Endothelial cell of umbilical vein (primary cell): ENCODE data around the gene NOXRED1. TPM values are rescaled to one million over a fixed set of nuclear protein-coding genes. Genes with fewer than 3 reads are reported as not detected.

Source experiments
- BruUV-seq: library from RNA; stranded (reverse); fragments of 400-500 nt; replicated peaks from 2 replicates; lab custom pipeline; 2021; lab: Mats Ljungman, UMichigan
- CTCF ChIA-PET: fragments of 300-600, 350-600 bp; sonication (Branson Sonifier 250); formaldehyde crosslinking; loops from one replicate; lab custom pipeline; 2021; ENCODE audit warnings: antibody characterized with exemption, inconsistent platforms; lab: Charles Lee
- POLR2A ChIA-PET: fragments of 300-600, 350-600 bp; sonication (Branson Sonifier 250); formaldehyde crosslinking; loops from one replicate; lab custom pipeline; 2021; ENCODE audit warnings: antibody characterized with exemption, inconsistent platforms; lab: Charles Lee
- DNase-seq: peaks from one replicate; pipeline ENCODE4 v3.0.0-alpha.2; 2011; ENCODE audit warnings: low read depth, low spot score
- FAIRE-seq: peaks from 2 replicates; lab custom pipeline; 2011; peaks lifted over from hg19 to GRCh38; lab: Jason Lieb, UNC
- H2AFZ ChIP-seq: 2 replicates; pipeline ENCODE4 v1.6.0; 2012; ENCODE audit warnings: low read depth, low read length, control low read depth, inconsistent platforms
- H3K27ac ChIP-seq: 2 replicates; pipeline ENCODE4 v1.5.1; 2011; ENCODE audit warnings: low read depth, mild to moderate bottlenecking, control low read depth, low read length, moderate library complexity; ENCODE audit not compliant: insufficient read depth
- H3K27me3 ChIP-seq, 2 experiments: 2 replicates each; pipeline versions ENCODE4 v1.6.0 to v1.6.1; 2011; ENCODE audit warnings: low read length in 2 of 2, mixed read lengths in 1 of 2; ENCODE audit not compliant: control insufficient read depth in 2 of 2, insufficient read depth in 2 of 2
- H3K36me3 ChIP-seq, 2 experiments: 2 replicates in 1 of 2; 3 replicates in 1 of 2; pipeline ENCODE4 v1.5.1; 2011; ENCODE audit warnings: low read length in 2 of 2, mild to moderate bottlenecking in 1 of 2, moderate library complexity in 1 of 2; ENCODE audit not compliant: control insufficient read depth in 2 of 2, insufficient read depth in 2 of 2; ENCODE audit errors: extremely low read depth in 1 of 2
- H3K4me1 ChIP-seq: 3 replicates; pipeline ENCODE4 v1.5.1; 2011; ENCODE audit warnings: mild to moderate bottlenecking, low read length; ENCODE audit not compliant: control insufficient read depth, insufficient read depth; ENCODE audit errors: extremely low read depth
- H3K4me2 ChIP-seq: 2 replicates; pipeline ENCODE4 v1.6.1; 2011; ENCODE audit warnings: low read length, control low read depth, mixed read lengths; ENCODE audit not compliant: insufficient read depth
- H3K4me3 ChIP-seq, 3 experiments: fragments of 200-600 bp in 1 of 3; sonication (generic), shearing (Covaris generic) in 1 of 3; replicated peaks in 1 of 3; 2 replicates each; pipeline ENCODE4 v1.5.1; 2011 to 2016; ENCODE audit warnings: control low read depth in 3 of 3, low read length in 3 of 3, mild to moderate bottlenecking in 2 of 3, inconsistent platforms in 1 of 3, low read depth in 1 of 3, moderate library complexity in 1 of 3; ENCODE audit not compliant: insufficient read depth in 1 of 3
- H3K79me2 ChIP-seq: 2 replicates; pipeline ENCODE4 v1.6.0; 2012; ENCODE audit warnings: low read length, inconsistent platforms; ENCODE audit not compliant: control insufficient read depth, insufficient read depth
- H3K9ac ChIP-seq: replicated peaks from 2 replicates; pipeline ENCODE3; 2011; ENCODE audit warnings: low read length, control low read depth; ENCODE audit not compliant: insufficient read depth; ENCODE audit errors: extremely low read depth
- H3K9me1 ChIP-seq: replicated peaks from 3 replicates; pipeline ENCODE4 v1.6.0; 2011; ENCODE audit warnings: mild to moderate bottlenecking, low read length; ENCODE audit not compliant: control insufficient read depth, insufficient read depth; ENCODE audit errors: extremely low read depth
- H3K9me3 ChIP-seq: replicated peaks from 2 replicates; pipeline ENCODE4 v1.5.1; 2012; ENCODE audit warnings: low read length, inconsistent platforms; ENCODE audit not compliant: control insufficient read depth, insufficient read depth
- H4K20me1 ChIP-seq: replicated peaks from 2 replicates; pipeline ENCODE3; 2011; ENCODE audit warnings: mild to moderate bottlenecking, low read length; ENCODE audit not compliant: control insufficient read depth, insufficient read depth; ENCODE audit errors: extremely low read depth
- CTCF ChIP-seq, 2 donors: IDR thresholded peaks; 1 replicate in 1 of 2; 2 replicates in 1 of 2; pipeline ENCODE4 v1.5.1; 2011; ENCODE audit warnings: low read length in 2 of 2, mild to moderate bottlenecking in 2 of 2, moderate library complexity in 2 of 2, control low read depth in 1 of 2, inconsistent platforms in 1 of 2, low read depth in 1 of 2; ENCODE audit not compliant: insufficient read depth in 1 of 2; ENCODE audit errors: extremely low read depth in 1 of 2
- EZH2 ChIP-seq: IDR thresholded peaks from 2 replicates; pipeline ENCODE4 v1.6.1; 2012; ENCODE audit warnings: borderline replicate concordance, low read depth, mild to moderate bottlenecking, moderate library complexity, low read length, inconsistent platforms; ENCODE audit not compliant: severe bottlenecking
- FOS ChIP-seq: IDR thresholded peaks from 2 replicates; pipeline ENCODE4 v1.6.1; 2011; ENCODE audit warnings: mild to moderate bottlenecking, low read length, moderate library complexity, borderline replicate concordance; ENCODE audit not compliant: insufficient read depth
- GATA2 ChIP-seq: IDR thresholded peaks from 2 replicates; pipeline ENCODE4 v1.7.0; 2011; ENCODE audit warnings: low read depth, mild to moderate bottlenecking, moderate library complexity, mixed read lengths, low read length; ENCODE audit not compliant: insufficient read length, insufficient read depth
- JUN ChIP-seq: IDR thresholded peaks from 2 replicates; pipeline ENCODE4 v1.6.1; 2011; ENCODE audit warnings: borderline replicate concordance, low read depth; ENCODE audit not compliant: insufficient read length, insufficient read depth
- MAX ChIP-seq: IDR thresholded peaks from 2 replicates; pipeline ENCODE4 v1.6.1; 2011; ENCODE audit not compliant: insufficient read depth, insufficient read length
- MYC ChIP-seq: IDR thresholded peaks from one replicate; pipeline ENCODE4 v1.6.1; 2011; ENCODE audit warnings: mild to moderate bottlenecking, low read depth, low read length
- POLR2A ChIP-seq: IDR thresholded peaks from 2 replicates; pipeline ENCODE4 v1.6.1; 2012; ENCODE audit warnings: low read depth, mild to moderate bottlenecking, control low read depth, low read length
- POLR2AphosphoS5 ChIP-seq: IDR thresholded peaks from 2 replicates; pipeline ENCODE4 v1.6.1; 2012; ENCODE audit warnings: low read depth, mild to moderate bottlenecking, control low read depth, low read length, moderate library complexity; ENCODE audit not compliant: insufficient read depth
- dilution Hi-C: fragments of 300-500 bp; cut with MboI; formaldehyde crosslinking; loops from one replicate; pipeline ENCODE4 v1.15.0; 2019; ENCODE audit warnings: low sequenced_read_pairs; ENCODE audit not compliant: extremely low pct_ligation_motif_present
- intact Hi-C: fragments of 100-400 bp; cut with micrococcal nuclease; formaldehyde crosslinking; loops from one replicate; pipeline ENCODE4 v1.10.0; 2022
- polyA plus RNA-seq, 4 experiments: library from polyadenylated mRNA; depleted of rRNA in 3 of 4; stranded (reverse) in 3 of 4; unstranded in 1 of 4; fragments of >200 nt; gene quantifications; 2 replicates each; pipeline versions ENCODE4 v1.2.1 to v1.2.3, GENCODE V29; 2011 to 2012; ENCODE audit warnings: missing spikeins in 1 of 4
- total RNA-seq: library from RNA; stranded (reverse); gene quantifications from 2 replicates; pipeline ENCODE4 v1.2.3, GENCODE V29; 2021

Gene NOXRED1
- total and polyA plus RNA-seq, 2 donors (not counting 3 experiments of a cell fraction or from before 2014, with no cell fraction given) = 0.15 to 0.33 TPM

- FAIRE-seq (no peak), DNase-seq (no peak)
- H3K79me2 ChIP-seq = no peaks in the 10 kb centered on the region
- no peak overlapping the region for H3K4me2 ChIP-seq
- no peaks in the 10 kb centered on the region for H3K36me3 ChIP-seq
- BruUV-seq = no TSS peak
- no peaks in the 10 kb centered on the region for H3K9me3 ChIP-seq
- dilution Hi-C loops = no loop called here
- H3K27me3 ChIP-seq = no peaks in the 10 kb centered on the region
- no peaks in the 10 kb centered on the region for H4K20me1 ChIP-seq
- ChIA-PET CTCF (interaction anchor here (1.0 to 1.2 kb wide), 2 partner anchors 53 to 105 kb away, joined by 3 read pairs; no protein-coding TSS in a partner anchor), POLR2A (no interaction called here)
- H2AFZ ChIP-seq = no peak overlapping the region
- no peaks in the 10 kb centered on the region for H3K4me1 ChIP-seq
- H3K27ac ChIP-seq = no peak overlapping the region
- no peaks in the 10 kb centered on the region for H3K9me1 ChIP-seq
- intact Hi-C loops = no loop called here
- no peak overlapping the region for H3K4me3 ChIP-seq
- TF ChIP-seq CTCF (IDR thresholded peaks at IDR 0.05; ENCODE audit: extremely low read depth in 1 of 2, insufficient read depth in 1 of 2, low read depth in 1 of 2, low read length in 2 of 2) = no peak
- no peak for TF ChIP-seq FOS
- no peak overlapping the region for H3K9ac ChIP-seq
These were observed 17.2 kb downstream of the NOXRED1 start for GRCh38 chr14:77406086-77406485.

GRCh38 chr14:77403768-77404167, 19.6 kb downstream of the NOXRED1 start:
- H3K4me2 ChIP-seq = no peak overlapping the region
- no peak for FAIRE-seq
- no peaks in the 10 kb centered on the region for H3K9me3 ChIP-seq
- DNase-seq = no peak
- BruUV-seq = no TSS peak
- no peaks in the 10 kb centered on the region for H3K79me2 ChIP-seq
- no peak overlapping the region for H3K4me3 ChIP-seq
- no peaks in the 10 kb centered on the region for H3K27me3 ChIP-seq
- intact Hi-C loops (no loop called here), dilution Hi-C loops (no loop called here)
- no peak overlapping the region for H3K9ac ChIP-seq
- ChIA-PET POLR2A (no interaction called here), CTCF (interaction anchor here (1.3 kb wide), 1 partner anchor 45 kb away, joined by 3 read pairs; no protein-coding TSS in a partner anchor)
- no peak overlapping the region for H3K27ac ChIP-seq
- no peaks in the 10 kb centered on the region for H3K36me3 ChIP-seq
- H3K9me1 ChIP-seq = no peaks in the 10 kb centered on the region
- H2AFZ ChIP-seq = no peak overlapping the region
- TF ChIP-seq CTCF (IDR thresholded peaks at IDR 0.05; ENCODE audit: extremely low read depth in 1 of 2, insufficient read depth in 1 of 2, low read depth in 1 of 2, low read length in 2 of 2) = no peak
- TF ChIP-seq MAX = no peak
- TF ChIP-seq GATA2 = no peak
- no peak for TF ChIP-seq JUN
- no peak for TF ChIP-seq POLR2AphosphoS5
- no peak for TF ChIP-seq EZH2
- no peak for TF ChIP-seq POLR2A
- no peak for TF ChIP-seq FOS
- no peak for TF ChIP-seq MYC
- H3K4me1 ChIP-seq = no peaks in the 10 kb centered on the region
- no peaks in the 10 kb centered on the region for H4K20me1 ChIP-seq
